ENCODE measurements around the gene ADCY3.

DNA sequence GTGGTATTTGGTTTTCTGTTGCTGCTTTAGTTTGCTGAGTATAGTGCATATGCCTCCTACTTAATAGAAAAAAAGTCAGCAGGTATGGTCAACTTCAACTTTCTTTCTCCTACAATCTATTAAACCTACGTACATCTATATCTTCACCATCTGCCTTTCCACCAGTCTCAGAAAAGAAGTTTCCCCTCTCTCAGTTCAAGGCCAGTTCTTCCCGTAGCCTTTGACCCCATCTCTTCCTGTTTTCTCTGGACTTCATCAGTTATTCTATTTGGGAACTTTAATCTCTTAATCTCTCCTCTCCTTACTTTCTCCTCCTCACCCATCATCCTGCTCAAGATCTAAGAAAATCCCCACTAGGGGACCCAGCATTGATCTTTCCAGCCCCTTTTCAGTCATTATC is 132.5 kb downstream of the ADCY3 start:
- TF ChIP-seq CTCF (IDR thresholded peaks at IDR 0.05; ENCODE audit: poor library complexity) (no peak), EZH2 (IDR thresholded peaks at IDR 0.05; ENCODE audit: borderline replicate concordance) (no peak), EZH2phosphoT487 (IDR thresholded peaks at IDR 0.05; ENCODE audit: low read depth, severe bottlenecking, unreplicated experiment) (no peak)
